ENCODE data around the gene NFKBIA.
"Not testable (repeated sequence)": the region's sequence is repeated elsewhere in the genome, so short reads cannot be mapped to it uniquely, and the experiment has no call there.

Gene NFKBIA

GRCh38 chr14:35404449-35405303 is at the start of gene NFKBIA:
Gene NFKBIA (minus strand): TSS chr14:35404749. CDS start chr14:35404644, 105 bp downstream.
- intact Hi-C loops (cut with DNase I; ENCODE audit: low total_unique reads) = loop anchor here (2.0 to 5.0 kb wide), 4 partner anchors 68 to 282 kb away; partner anchors contain the start of genes PPP2R3C, PRORP and PSMA6
- Histone ChIP-seq H3K4me1 (peaks cover 0 to 39% (median 27%) of the 10 kb centered on the region in 4 donors), H3K9me3 (no peaks in the 10 kb centered on the region), H3K36me3 (peaks cover 40 to 42% (median 40%) of the 10 kb centered on the region in 3 donors), H3K27me3 (no peaks in the 10 kb centered on the region), H3K27ac (peak within 1 kb of the TSS; percentile 96 to 98), H3K4me3 (peak within 1 kb of the TSS; percentile 70 to 90)
- peak; percentile 24 to 30 for TF ChIP-seq CTCF (IDR thresholded peaks at IDR 0.05)
- peak; percentile 89 to 95 for DNase-seq

- Histone ChIP-seq H3K36me3 (no peaks in the 10 kb centered on the region), H3K27me3 (no peaks in the 10 kb centered on the region), H3K9me3 (no peaks in the 10 kb centered on the region), H3K4me1 (no peaks in the 10 kb centered on the region), H3K4me3 (no peak overlapping the region), H3K27ac (no peak overlapping the region)
- TF ChIP-seq CTCF (IDR thresholded peaks at IDR 0.05) = no peak
- intact Hi-C loops (cut with DNase I; ENCODE audit: low total_unique reads) = no loop called here
- DNase-seq = no peak
Observed at GRCh38 chr14:35446450-35446849, 41.9 kb upstream of the NFKBIA start.

GRCh38 chr14:35444104-35444503 is 39.6 kb upstream of the NFKBIA start:
- TF ChIP-seq CTCF (IDR thresholded peaks at IDR 0.05) = no peak
- intact Hi-C loops (cut with DNase I; ENCODE audit: low total_unique reads) = no loop called here

GRCh38 chr14:35441160-35441559 is 36.6 kb upstream of the NFKBIA start:
- Histone ChIP-seq H3K36me3 (no peaks in the 10 kb centered on the region), H3K9me3 (no peaks in the 10 kb centered on the region), H3K4me3 (no peak overlapping the region), H3K27ac (no peak overlapping the region), H3K27me3 (no peaks in the 10 kb centered on the region), H3K4me1 (no peaks in the 10 kb centered on the region)
- no peak for DNase-seq
- no peak for TF ChIP-seq CTCF (IDR thresholded peaks at IDR 0.05)
- intact Hi-C loops (cut with DNase I; ENCODE audit: low total_unique reads) = no loop called here

More at GRCh38 chr14:35444104-35444503, 39.6 kb upstream of the NFKBIA start:
- no peaks in the 10 kb centered on the region for H3K27me3 ChIP-seq
- no peaks in the 10 kb centered on the region for H3K36me3 ChIP-seq
- H3K27ac ChIP-seq = no peak overlapping the region
- H3K9me3 ChIP-seq = no peaks in the 10 kb centered on the region
- DNase-seq = no peak
- H3K4me3 ChIP-seq = no peak overlapping the region
- no peaks in the 10 kb centered on the region for H3K4me1 ChIP-seq

GRCh38 chr14:35438910-35439713 is 34.6 kb upstream of the NFKBIA start:
- H3K9me3 ChIP-seq = no peaks in the 10 kb centered on the region
- intact Hi-C loops (cut with DNase I; ENCODE audit: low total_unique reads) = no loop called here
- no peak overlapping the region for H3K27ac ChIP-seq
- H3K36me3 ChIP-seq = no peaks in the 10 kb centered on the region
- H3K4me3 ChIP-seq = no peak overlapping the region
- no peak for TF ChIP-seq CTCF (IDR thresholded peaks at IDR 0.05)
- no peaks in the 10 kb centered on the region for H3K27me3 ChIP-seq
- DNase-seq = no peak
- H3K4me1 ChIP-seq = no peaks in the 10 kb centered on the region

GRCh38 chr14:35438492-35438891 is 33.9 kb upstream of the NFKBIA start:
- H3K9me3 ChIP-seq; DNase-seq; H3K27me3 ChIP-seq; H3K36me3 ChIP-seq; H3K4me1 ChIP-seq; H3K27ac ChIP-seq; H3K4me3 ChIP-seq; intact Hi-C loops (cut with DNase I; ENCODE audit: low total_unique reads): not testable (repeated sequence)

All from tibial artery (tissue), 4 donors.